Posterior vena cava (tissue), 2 donors: ENCODE measurements around the gene GJB4. TPM values are rescaled to one million over a fixed set of nuclear protein-coding genes. Genes with fewer than 3 reads are reported as not detected.
A peak's percentile ranks its signal among the peaks of the same experiment; 100 is the strongest.
"Not testable (repeated sequence)": the region's sequence is repeated elsewhere in the genome, so short reads cannot be mapped to it uniquely, and the experiment has no call there.

Source experiments
- DNase-seq: peaks from one replicate; pipeline ENCODE4 v3.0.0-alpha.2; 2020; ENCODE audit warnings: low spot score
- intact Hi-C, 2 donors: fragments of 100-400 bp; cut with DNase I; formaldehyde crosslinking; loops; one replicate each; pipeline versions ENCODE4 v1.14.1 to v1.14.2; 2022 to 2023
- long read RNA-seq, 2 donors: library from polyadenylated mRNA; unstranded; transcript quantifications; one replicate each; pipeline ENCODE4 v2.0.0, GENCODE V29; 2020 to 2021
- total RNA-seq, 2 donors: library from RNA; stranded (reverse); fragmentation: NEBNext Ultra II Directional; extraction: Animal tissue kit (Norgen Biotek cat#: 25700); gene quantifications; one replicate each; pipeline ENCODE4 v1.2.1, GENCODE V29; 2021
- donor health status: DM: yes; HTN: yes; CAD: no.
- donor health status: DM: yes; HTN: yes; CAD: no.

GJB4 gene
- not detected for total RNA-seq
- long read RNA-seq, donor 1 = 0 reads
- long read RNA-seq, donor 2 = 0 reads

GRCh38 chr1:34759503-34760357 lies at the start of gene GJB4:
TSS of gene GJB4 (plus strand) at chr1:34759740. CDS start at chr1:34761255, 1,515 bp downstream.
- intact Hi-C loops = no loop called here
- DNase-seq = peak; percentile 72

GRCh38 chr1:34710812-34711211 lies 48.7 kb upstream of the GJB4 start:
- intact Hi-C loops = no loop called here
- DNase-seq = no peak

DNA sequence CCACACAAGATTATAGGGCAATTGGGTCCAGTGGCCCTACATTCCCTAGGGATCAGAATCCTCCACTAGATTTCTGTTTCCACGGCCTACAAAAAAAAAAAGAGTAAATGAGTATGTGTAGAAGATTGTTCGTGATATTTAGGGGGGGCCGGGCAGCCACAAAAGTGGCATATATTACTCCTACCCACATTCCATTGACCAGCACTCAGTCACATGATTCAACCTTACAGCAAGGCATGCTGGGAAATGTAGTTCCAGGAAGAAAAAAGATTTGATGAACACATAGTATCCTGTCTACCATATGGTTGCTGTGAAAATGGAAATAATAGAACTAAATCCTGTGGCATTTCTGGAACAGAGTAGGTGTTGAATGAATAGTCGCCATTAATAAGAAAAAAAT lies 48.1 kb upstream of the GJB4 start:
- intact Hi-C loops = no loop called here
- DNase-seq = no peak

DNA sequence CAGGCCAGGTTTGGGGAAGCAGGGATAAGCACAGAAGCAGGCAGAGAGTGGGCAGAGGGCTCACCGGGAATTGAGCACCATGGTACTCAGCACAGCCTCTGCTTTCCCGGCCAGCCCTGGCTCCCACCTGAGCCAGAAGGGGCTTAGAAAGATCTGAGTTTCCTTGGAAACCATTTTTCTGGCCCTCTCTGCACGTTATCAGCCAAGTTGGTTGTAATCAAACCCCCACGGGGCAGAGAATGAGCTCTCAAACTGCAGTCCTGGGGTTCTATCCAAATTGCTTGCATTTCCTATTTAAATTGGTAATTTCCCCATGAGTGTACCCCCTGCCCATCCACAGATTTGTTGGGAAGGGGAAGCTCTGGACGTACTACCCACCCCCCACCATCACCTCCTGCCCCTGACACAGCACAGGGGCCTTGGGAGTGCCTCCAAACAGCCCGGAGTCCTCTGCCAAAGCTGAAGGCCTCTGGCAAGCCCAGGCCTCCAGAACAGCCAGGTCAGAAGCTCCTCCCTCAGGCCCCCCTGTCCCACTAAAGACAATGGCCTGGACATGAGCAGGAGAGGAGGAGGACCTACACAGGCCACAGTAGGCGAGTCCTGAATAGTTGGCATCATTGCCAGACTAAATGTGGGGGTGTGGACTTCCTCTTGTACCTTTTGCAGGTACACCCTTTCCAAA lies 47.4 kb upstream of the GJB4 start:
- no peak for DNase-seq
- intact Hi-C loops = no loop called here

DNA sequence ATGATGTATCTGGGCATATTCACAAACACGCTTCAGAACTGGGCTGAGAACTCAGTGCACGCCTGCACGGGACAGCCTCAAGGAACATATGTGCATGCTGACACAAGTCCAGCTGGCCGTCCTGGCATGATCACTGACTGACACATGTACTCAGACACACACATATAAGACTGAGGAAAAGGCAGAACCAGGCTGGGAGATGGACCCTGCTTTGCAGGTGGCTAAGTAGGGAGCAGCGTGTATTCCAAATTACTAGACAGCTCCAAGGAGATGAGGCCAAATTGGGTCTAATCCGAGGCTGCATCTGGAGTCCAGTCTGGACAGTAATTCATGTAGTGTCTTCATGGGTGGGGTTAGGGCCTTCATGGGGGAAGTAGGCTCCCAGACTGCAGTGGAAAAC lies 46.1 kb upstream of the GJB4 start:
- no peak for DNase-seq
- intact Hi-C loops = no loop called here

- DNase-seq = no peak
- intact Hi-C loops = no loop called here
Measured at GRCh38 chr1:34714386-34714785, 45.2 kb upstream of the GJB4 start.

GRCh38 chr1:34715139-34715538 lies 44.4 kb upstream of the GJB4 start:
- DNase-seq = no peak

DNA sequence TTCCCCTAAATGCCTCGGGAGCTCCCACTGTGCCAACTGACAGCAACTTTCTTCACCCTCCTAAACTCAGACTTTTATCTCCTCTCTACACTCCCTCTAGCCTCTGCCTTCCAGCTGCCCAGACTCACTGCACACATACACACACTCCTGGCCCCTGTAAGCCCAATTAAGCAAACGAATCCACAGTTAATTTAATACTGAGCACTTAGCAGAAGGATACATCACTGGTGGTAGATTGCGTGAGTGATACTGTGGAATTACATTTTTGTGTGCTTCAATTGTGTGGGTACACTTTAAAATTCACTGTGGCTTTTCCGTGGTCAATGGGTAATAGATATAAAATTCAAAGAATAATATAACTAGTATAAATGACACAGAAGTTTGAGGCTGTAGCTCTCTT lies 38.3 kb upstream of the GJB4 start:
- DNase-seq = no peak
- intact Hi-C loops = no loop called here

More at GRCh38 chr1:34715139-34715538, 44.4 kb upstream of the GJB4 start:
- intact Hi-C loops = no loop called here

- DNase-seq = no peak
Measured at GRCh38 chr1:34721646-34722355, 37.7 kb upstream of the GJB4 start.

GRCh38 chr1:34726861-34727260 lies 32.7 kb upstream of the GJB4 start:
- intact Hi-C loops = no loop called here
- no peak for DNase-seq

More at GRCh38 chr1:34721646-34722355, 37.7 kb upstream of the GJB4 start:
- intact Hi-C loops = no loop called here

- no peak for DNase-seq
- intact Hi-C loops = no loop called here
Measured at GRCh38 chr1:34730485-34730884, 29.1 kb upstream of the GJB4 start.

GRCh38 chr1:34732831-34733230 lies 26.7 kb upstream of the GJB4 start:
- DNase-seq, intact Hi-C loops: not testable (repeated sequence)

DNA sequence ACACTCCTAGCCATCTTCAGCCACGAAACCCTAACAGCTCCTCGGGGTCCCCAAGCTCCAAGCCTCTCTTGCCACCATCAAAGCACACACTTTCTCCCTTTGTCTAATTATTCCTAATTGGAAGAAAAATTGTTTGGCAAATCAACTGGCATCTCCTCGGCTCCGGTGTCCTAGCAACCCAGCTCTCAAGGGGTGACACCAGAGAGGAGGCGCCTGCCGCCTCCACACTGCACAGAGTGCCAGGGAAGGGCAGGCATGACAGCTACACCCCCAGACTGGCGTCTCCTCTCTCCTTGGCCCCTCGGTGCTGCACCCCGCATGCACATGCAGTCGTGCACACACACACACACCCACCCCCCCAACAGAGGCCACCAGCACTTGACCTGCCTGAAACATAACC lies 22.8 kb upstream of the GJB4 start:
- intact Hi-C loops = no loop called here
- no peak for DNase-seq

DNA sequence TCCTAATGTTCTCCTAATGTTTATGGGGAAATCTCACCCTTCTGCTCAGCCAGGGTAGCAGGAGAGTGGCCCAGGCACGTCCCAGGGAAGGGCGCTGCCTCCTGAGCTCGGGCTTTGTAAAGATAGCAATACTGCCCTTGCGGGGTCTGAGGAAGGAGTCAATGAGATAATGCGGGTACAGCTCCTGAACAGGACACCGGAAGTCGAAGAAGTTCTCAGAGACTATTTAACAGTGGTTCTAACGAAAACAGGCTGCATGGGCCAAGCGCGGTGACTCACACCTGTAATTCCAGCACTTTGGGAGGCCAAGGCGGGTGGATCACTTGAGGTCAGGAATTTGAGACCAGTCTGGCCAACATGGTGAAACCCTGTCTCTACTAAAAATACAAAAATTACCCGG lies 22.3 kb upstream of the GJB4 start:
- intact Hi-C loops, DNase-seq: not testable (repeated sequence)

DNA sequence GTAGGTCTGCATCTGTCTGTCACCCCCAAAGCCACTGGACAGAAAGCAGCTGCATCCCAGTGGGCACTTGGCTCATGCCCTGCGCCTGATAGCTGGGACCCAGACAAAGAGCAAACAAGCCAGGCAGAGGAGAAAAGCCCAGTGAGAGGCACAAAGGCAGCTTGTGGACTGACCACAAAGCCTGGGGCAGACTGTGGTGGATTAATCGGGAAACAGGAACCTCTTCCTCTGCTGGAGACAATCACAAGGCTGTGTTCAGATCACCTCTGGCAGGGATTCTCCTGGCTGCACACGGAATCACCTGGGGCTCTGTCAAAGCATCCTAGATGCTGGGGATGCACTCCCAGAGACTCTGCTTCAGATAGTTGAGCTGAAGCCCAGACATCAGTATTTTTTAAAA lies 19.9 kb upstream of the GJB4 start:
- intact Hi-C loops = no loop called here
- no peak for DNase-seq

- intact Hi-C loops = no loop called here
- no peak for DNase-seq
Measured at GRCh38 chr1:34740161-34740868, 19.2 kb upstream of the GJB4 start.

DNA sequence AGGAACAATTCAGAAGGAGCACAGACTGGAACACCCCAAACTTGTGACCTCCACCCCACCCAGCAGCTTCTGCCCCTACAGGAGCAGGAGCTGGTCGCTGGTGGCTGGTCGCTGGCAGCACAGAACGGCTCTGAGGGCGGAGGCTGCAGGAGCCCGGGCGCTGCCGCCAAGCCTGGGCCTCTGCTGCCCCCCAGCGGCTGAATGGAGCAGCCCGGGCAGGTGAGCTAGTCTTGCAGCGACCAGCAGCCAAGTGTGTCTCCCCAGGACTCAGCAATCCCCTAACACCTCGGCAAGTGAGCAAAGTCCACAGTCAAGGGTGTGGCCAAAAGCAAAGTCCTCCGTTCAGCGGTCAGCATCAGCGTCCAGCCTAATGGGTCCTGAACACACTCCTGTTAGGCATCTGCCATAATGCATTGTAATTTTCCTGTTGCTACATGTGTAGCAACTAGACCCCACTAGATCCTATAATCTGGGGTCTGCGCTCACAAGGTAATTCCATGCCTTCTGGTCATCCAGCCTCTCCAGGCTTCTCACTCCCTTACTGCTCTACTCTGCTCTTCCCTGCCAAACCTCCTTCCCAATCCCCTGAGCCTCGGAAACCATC lies 16.8 kb upstream of the GJB4 start:
- peak; percentile 88 for DNase-seq
- intact Hi-C loops = no loop called here

DNA sequence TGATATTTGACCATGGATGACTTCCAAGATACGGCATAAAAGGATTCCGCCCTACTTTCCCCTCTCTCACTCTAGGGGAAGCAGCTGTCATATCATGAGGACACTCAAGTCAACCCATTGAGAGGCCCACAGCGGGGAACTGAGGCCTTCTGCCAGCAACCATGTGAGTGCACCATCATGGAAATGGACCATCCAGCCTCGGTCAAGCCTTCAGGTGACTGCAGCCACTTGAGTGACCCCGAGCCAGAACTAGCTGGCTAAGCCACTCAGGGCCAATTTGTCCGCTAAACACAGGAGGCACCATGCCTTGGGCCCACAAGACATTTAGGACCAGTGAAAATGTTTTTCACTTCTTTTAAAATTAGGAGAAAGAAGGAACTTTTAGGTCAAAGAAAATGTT lies 15.8 kb upstream of the GJB4 start:
- peak; percentile 17 for DNase-seq
- intact Hi-C loops = no loop called here

- intact Hi-C loops = no loop called here
Measured at GRCh38 chr1:34744851-34745250, 14.7 kb upstream of the GJB4 start.

More at GRCh38 chr1:34744851-34745250, 14.7 kb upstream of the GJB4 start:
- no peak for DNase-seq
